SK-N-MC (cell line): Measurements from ENCODE around the gene GYS1.
"Not testable (repeated sequence)": the region's sequence is repeated elsewhere in the genome, so short reads cannot be mapped to it uniquely, and the experiment has no call there.

ENCODE experiments used
- FOXP2 ChIP-seq: optimal IDR thresholded peaks from 2 replicates; pipeline ENCODE3; 2011; ENCODE audit warnings: mild to moderate bottlenecking, moderate library complexity; ENCODE audit not compliant: insufficient read depth; ENCODE audit errors: extremely low read length, control extremely low read depth
- POLR2AphosphoS5 ChIP-seq: IDR thresholded peaks from 2 replicates; pipeline ENCODE4 v1.6.1; 2012; ENCODE audit warnings: mild to moderate bottlenecking, low read depth, low read length, borderline replicate concordance

GRCh38 chr19:49038557-49039276, 45.6 kb upstream of the GYS1 start:
- TF ChIP-seq POLR2AphosphoS5, FOXP2: not testable (repeated sequence)
